OCI-LY7 (cell line): Measurements from ENCODE around the gene SPAG5.

Source experiments
- CTCF ChIP-seq: fragments of 200-600 bp; sonication (generic); conservative IDR thresholded peaks from 2 replicates; pipeline ENCODE4 v1.5.1; 2014; ENCODE audit warnings: mild to moderate bottlenecking, antibody characterized with exemption, low read length, moderate library complexity, mixed read lengths
- EZH2phosphoT487 ChIP-seq: fragments of 200-600 bp; sonication (generic); IDR thresholded peaks from 2 replicates; pipeline ENCODE4 v1.6.1; 2018; ENCODE audit warnings: low read depth, borderline replicate concordance, mild to moderate bottlenecking, mixed run types, antibody characterized with exemption, low read length, moderate library complexity, mixed read lengths

- TF ChIP-seq CTCF (no peak), EZH2phosphoT487 (no peak)
These were observed 58.6 kb downstream of the SPAG5 start for GRCh38 chr17:28540231-28540630.
